ENCODE measurements around the gene BAZ2B. TPM values are rescaled to one million over a fixed set of nuclear protein-coding genes. Genes with fewer than 3 reads are reported as not detected.

The BAZ2B gene
- total and polyA plus RNA-seq, 5 donors = 16.1 to 43.2 (median 41.3) TPM

GRCh38 chr2:159555651-159556392, 60.5 kb downstream of the BAZ2B start:
- DNase-seq (no peak), ATAC-seq (no peak)
- WGBS = 87% methylated on average over 4 of the region's 4 CpGs
- no peak overlapping the region for H3K4me3 ChIP-seq (ENCODE audit: low read length)
- intact Hi-C loops (cut with DNase I) = no loop called here
- no peaks in the 10 kb centered on the region for H3K27me3 ChIP-seq (ENCODE audit: control insufficient read depth, insufficient read depth)
- no peaks in the 10 kb centered on the region for H3K4me1 ChIP-seq (ENCODE audit: control insufficient read depth, insufficient read depth, low read length)
- H3K9me3 ChIP-seq (ENCODE audit: control insufficient read depth, low read length) = no peaks in the 10 kb centered on the region
- H3K27ac ChIP-seq (ENCODE audit: low read length) = no peak overlapping the region

GRCh38 chr2:159553727-159554126, 62.6 kb downstream of the BAZ2B start:
- Histone ChIP-seq H3K4me1 (ENCODE audit: control insufficient read depth, insufficient read depth, low read length) (no peaks in the 10 kb centered on the region), H3K9me3 (ENCODE audit: control insufficient read depth, low read length) (no peaks in the 10 kb centered on the region), H3K27me3 (ENCODE audit: control insufficient read depth, insufficient read depth) (no peaks in the 10 kb centered on the region), H3K27ac (ENCODE audit: low read length) (no peak overlapping the region), H3K4me3 (ENCODE audit: low read length) (no peak overlapping the region)
- ATAC-seq (no peak), DNase-seq (no peak)
- WGBS = 79% methylated on average over 1 of the region's 1 CpG
- intact Hi-C loops (cut with DNase I) = no loop called here

GRCh38 chr2:159551806-159552205, 64.5 kb downstream of the BAZ2B start:
- ATAC-seq = no peak
- no peaks in the 10 kb centered on the region for H3K27me3 ChIP-seq (ENCODE audit: control insufficient read depth, insufficient read depth)
- H3K4me3 ChIP-seq (ENCODE audit: low read length) = no peak overlapping the region
- intact Hi-C loops (cut with DNase I) = no loop called here
- WGBS = 96% methylated on average over 1 of the region's 1 CpG
- no peaks in the 10 kb centered on the region for H3K9me3 ChIP-seq (ENCODE audit: control insufficient read depth, low read length)
- no peaks in the 10 kb centered on the region for H3K4me1 ChIP-seq (ENCODE audit: control insufficient read depth, insufficient read depth, low read length)
- DNase-seq = no peak
- no peak overlapping the region for H3K27ac ChIP-seq (ENCODE audit: low read length)

GRCh38 chr2:159550231-159550630, 66.1 kb downstream of the BAZ2B start:
- ATAC-seq (no peak), DNase-seq (no peak)
- Histone ChIP-seq H3K27me3 (ENCODE audit: control insufficient read depth, insufficient read depth) (no peaks in the 10 kb centered on the region), H3K27ac (ENCODE audit: low read length) (no peak overlapping the region), H3K9me3 (ENCODE audit: control insufficient read depth, low read length) (no peaks in the 10 kb centered on the region), H3K4me1 (ENCODE audit: control insufficient read depth, insufficient read depth, low read length) (no peaks in the 10 kb centered on the region), H3K4me3 (ENCODE audit: low read length) (no peak overlapping the region)
- WGBS = 94% methylated on average over 2 of the region's 2 CpGs
- intact Hi-C loops (cut with DNase I) = no loop called here

GRCh38 chr2:159549234-159549633, 67.1 kb downstream of the BAZ2B start:
- intact Hi-C loops (cut with DNase I) = no loop called here
- ATAC-seq = no peak
- H3K27ac ChIP-seq (ENCODE audit: low read length) = no peak overlapping the region
- no peak overlapping the region for H3K4me3 ChIP-seq (ENCODE audit: low read length)
- no peaks in the 10 kb centered on the region for H3K4me1 ChIP-seq (ENCODE audit: control insufficient read depth, insufficient read depth, low read length)
- no peaks in the 10 kb centered on the region for H3K27me3 ChIP-seq (ENCODE audit: control insufficient read depth, insufficient read depth)
- 82% methylated on average over 6 of the region's 6 CpGs for WGBS
- no peak for DNase-seq
- H3K9me3 ChIP-seq (ENCODE audit: control insufficient read depth, low read length) = no peaks in the 10 kb centered on the region

GRCh38 chr2:159546716-159547430, 69.5 kb downstream of the BAZ2B start:
- no peaks in the 10 kb centered on the region for H3K4me1 ChIP-seq (ENCODE audit: control insufficient read depth, insufficient read depth, low read length)
- no peak for ATAC-seq
- no peak for DNase-seq
- H3K4me3 ChIP-seq (ENCODE audit: low read length) = no peak overlapping the region
- no peak overlapping the region for H3K27ac ChIP-seq (ENCODE audit: low read length)
- H3K27me3 ChIP-seq (ENCODE audit: control insufficient read depth, insufficient read depth) = no peaks in the 10 kb centered on the region
- H3K9me3 ChIP-seq (ENCODE audit: control insufficient read depth, low read length) = no peaks in the 10 kb centered on the region
- WGBS = 72% methylated on average over 3 of the region's 3 CpGs
- intact Hi-C loops (cut with DNase I) = no loop called here

- no peak overlapping the region for H3K4me3 ChIP-seq (ENCODE audit: low read length)
- no peaks in the 10 kb centered on the region for H3K9me3 ChIP-seq (ENCODE audit: control insufficient read depth, low read length)
- H3K27ac ChIP-seq (ENCODE audit: low read length) = no peak overlapping the region
- intact Hi-C loops (cut with DNase I) = no loop called here
- WGBS = 68% methylated on average over 9 of the region's 9 CpGs
- H3K4me1 ChIP-seq (ENCODE audit: control insufficient read depth, insufficient read depth, low read length) = no peaks in the 10 kb centered on the region
- ATAC-seq = no peak
- H3K27me3 ChIP-seq (ENCODE audit: control insufficient read depth, insufficient read depth) = no peaks in the 10 kb centered on the region
- DNase-seq = no peak
These were observed 70.3 kb downstream of the BAZ2B start for GRCh38 chr2:159546039-159546438.

- Histone ChIP-seq H3K27me3 (ENCODE audit: control insufficient read depth, insufficient read depth) (no peaks in the 10 kb centered on the region), H3K4me3 (ENCODE audit: low read length) (no peak overlapping the region), H3K9me3 (ENCODE audit: control insufficient read depth, low read length) (no peaks in the 10 kb centered on the region), H3K27ac (ENCODE audit: low read length) (no peak overlapping the region), H3K4me1 (ENCODE audit: control insufficient read depth, insufficient read depth, low read length) (no peaks in the 10 kb centered on the region)
- no peak for ATAC-seq
- intact Hi-C loops (cut with DNase I) = no loop called here
- WGBS = 88% methylated on average over 1 of the region's 1 CpG
- no peak for DNase-seq
These were observed 71.3 kb downstream of the BAZ2B start for GRCh38 chr2:159545085-159545484.

- Histone ChIP-seq H3K27me3 (ENCODE audit: control insufficient read depth, insufficient read depth) (no peaks in the 10 kb centered on the region), H3K4me3 (ENCODE audit: low read length) (no peak overlapping the region), H3K27ac (ENCODE audit: low read length) (no peak overlapping the region), H3K4me1 (ENCODE audit: control insufficient read depth, insufficient read depth, low read length) (no peaks in the 10 kb centered on the region), H3K9me3 (ENCODE audit: control insufficient read depth, low read length) (no peaks in the 10 kb centered on the region)
- no peak for ATAC-seq
- no peak for DNase-seq
- intact Hi-C loops (cut with DNase I) = no loop called here
These were observed 74.2 kb downstream of the BAZ2B start for GRCh38 chr2:159542101-159542500.

GRCh38 chr2:159539701-159540100, 76.6 kb downstream of the BAZ2B start:
- Histone ChIP-seq H3K9me3 (ENCODE audit: control insufficient read depth, low read length) (no peaks in the 10 kb centered on the region), H3K4me1 (ENCODE audit: control insufficient read depth, insufficient read depth, low read length) (no peaks in the 10 kb centered on the region), H3K27me3 (ENCODE audit: control insufficient read depth, insufficient read depth) (no peaks in the 10 kb centered on the region), H3K27ac (ENCODE audit: low read length) (no peak overlapping the region), H3K4me3 (ENCODE audit: low read length) (no peak overlapping the region)
- ATAC-seq (no peak), DNase-seq (no peak)
- WGBS = 91% methylated on average over 1 of the region's 1 CpG
- intact Hi-C loops (cut with DNase I) = no loop called here

- no peak for ATAC-seq
- Histone ChIP-seq H3K27me3 (ENCODE audit: control insufficient read depth, insufficient read depth) (no peaks in the 10 kb centered on the region), H3K9me3 (ENCODE audit: control insufficient read depth, low read length) (no peaks in the 10 kb centered on the region), H3K4me1 (ENCODE audit: control insufficient read depth, insufficient read depth, low read length) (no peaks in the 10 kb centered on the region), H3K27ac (ENCODE audit: low read length) (no peak overlapping the region), H3K4me3 (ENCODE audit: low read length) (no peak overlapping the region)
- DNase-seq = no peak
- intact Hi-C loops (cut with DNase I) = no loop called here
- WGBS = 96% methylated on average over 3 of the region's 3 CpGs
These were observed 77.5 kb downstream of the BAZ2B start for GRCh38 chr2:159538801-159539200.
